ENCODE measurements around the gene PPARG.

GRCh38 chr3:12444582-12445471 is 156.0 kb downstream of the PPARG start:
- no peak for TF ChIP-seq MAFK (IDR thresholded peaks at IDR 0.05; ENCODE audit: low read depth, low read length)
- TF ChIP-seq, protein P1, sequence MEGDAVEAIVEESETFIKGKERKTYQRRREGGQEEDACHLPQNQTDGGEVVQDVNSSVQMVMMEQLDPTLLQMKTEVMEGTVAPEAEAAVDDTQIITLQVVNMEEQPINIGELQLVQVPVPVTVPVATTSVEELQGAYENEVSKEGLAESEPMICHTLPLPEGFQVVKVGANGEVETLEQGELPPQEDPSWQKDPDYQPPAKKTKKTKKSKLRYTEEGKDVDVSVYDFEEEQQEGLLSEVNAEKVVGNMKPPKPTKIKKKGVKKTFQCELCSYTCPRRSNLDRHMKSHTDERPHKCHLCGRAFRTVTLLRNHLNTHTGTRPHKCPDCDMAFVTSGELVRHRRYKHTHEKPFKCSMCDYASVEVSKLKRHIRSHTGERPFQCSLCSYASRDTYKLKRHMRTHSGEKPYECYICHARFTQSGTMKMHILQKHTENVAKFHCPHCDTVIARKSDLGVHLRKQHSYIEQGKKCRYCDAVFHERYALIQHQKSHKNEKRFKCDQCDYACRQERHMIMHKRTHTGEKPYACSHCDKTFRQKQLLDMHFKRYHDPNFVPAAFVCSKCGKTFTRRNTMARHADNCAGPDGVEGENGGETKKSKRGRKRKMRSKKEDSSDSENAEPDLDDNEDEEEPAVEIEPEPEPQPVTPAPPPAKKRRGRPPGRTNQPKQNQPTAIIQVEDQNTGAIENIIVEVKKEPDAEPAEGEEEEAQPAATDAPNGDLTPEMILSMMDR (IDR thresholded peaks at IDR 0.05; ENCODE audit: control extremely low read depth in 1 of 3, insufficient read depth in 1 of 3, low read depth in 1 of 3, low read length in 3 of 3): no peak
- TF ChIP-seq YY1 (IDR thresholded peaks at IDR 0.05; ENCODE audit: low read depth, low read length): no peak
- TF ChIP-seq RFX5 (IDR thresholded peaks at IDR 0.05; ENCODE audit: borderline replicate concordance, low read depth, low read length): no peak
- TF ChIP-seq POLR2A (IDR thresholded peaks at IDR 0.05; ENCODE audit: control extremely low read depth in 1 of 2, low read depth in 2 of 2, low read length in 2 of 2): no peak
- no peak for TF ChIP-seq GTF2F1 (IDR thresholded peaks at IDR 0.05; ENCODE audit: borderline replicate concordance, low read depth, low read length)
- no peak for TF ChIP-seq MAX (IDR thresholded peaks at IDR 0.05)
- TF ChIP-seq EZH2 (IDR thresholded peaks at IDR 0.05; ENCODE audit: low read depth, low read length, severe bottlenecking): no peak
- TF ChIP-seq HDAC6 (IDR thresholded peaks at IDR 0.05; ENCODE audit: low read depth, low read length): no peak
- no peak for TF ChIP-seq JUN (IDR thresholded peaks at IDR 0.05; ENCODE audit: low read depth, low read length)
